Measurements from ENCODE around the gene RBM25.
"Not testable (repeated sequence)": the region's sequence is repeated elsewhere in the genome, so short reads cannot be mapped to it uniquely, and the experiment has no call there.

Gene RBM25

DNA sequence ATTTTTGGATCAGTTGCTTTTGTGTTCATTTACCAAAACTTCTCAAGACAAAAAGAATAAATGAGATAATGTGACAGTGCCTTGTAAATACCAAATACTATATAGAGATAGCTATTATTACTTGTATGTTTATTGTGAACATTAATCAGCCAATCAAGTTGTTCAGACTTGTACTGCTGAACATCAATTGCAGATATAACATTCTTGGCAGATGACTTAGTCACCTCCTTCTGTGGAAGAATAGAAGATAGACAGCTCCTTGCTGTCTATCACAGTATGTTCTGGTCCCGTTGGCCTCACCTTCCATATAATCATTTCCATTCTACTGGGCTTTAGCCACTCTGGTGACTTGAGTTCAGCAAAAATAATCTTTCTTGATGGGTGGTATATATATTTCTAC is 108.1 kb downstream of the RBM25 start:
- no peak for FAIRE-seq
- no peak for TF ChIP-seq POU2F2 (IDR thresholded peaks at IDR 0.05; ENCODE audit: low read depth, low read length)
- no peak for DNase-seq (ENCODE audit: insufficient read length, low spot score)

DNA sequence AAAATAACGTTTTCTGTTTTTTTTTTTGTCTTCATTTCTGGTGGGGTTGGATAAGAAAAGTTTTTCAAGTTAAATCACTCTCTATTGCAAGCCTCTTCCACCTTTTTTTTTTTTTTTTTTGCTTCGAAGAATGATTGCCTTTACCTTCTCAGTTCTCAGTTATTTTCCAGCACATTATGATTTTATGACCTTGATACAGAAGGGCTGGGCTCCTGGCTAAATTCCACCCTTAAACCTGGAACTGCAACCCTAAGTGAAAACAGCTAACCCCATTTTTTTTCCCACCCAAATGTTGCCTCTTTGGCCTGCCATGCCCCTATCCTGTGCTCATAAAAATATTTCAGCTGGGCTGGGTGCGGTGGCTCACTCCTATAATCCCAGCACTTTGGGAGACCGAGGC is 109.4 kb downstream of the RBM25 start:
- FAIRE-seq (no peak), DNase-seq (ENCODE audit: insufficient read length, low spot score) (no peak)

DNA sequence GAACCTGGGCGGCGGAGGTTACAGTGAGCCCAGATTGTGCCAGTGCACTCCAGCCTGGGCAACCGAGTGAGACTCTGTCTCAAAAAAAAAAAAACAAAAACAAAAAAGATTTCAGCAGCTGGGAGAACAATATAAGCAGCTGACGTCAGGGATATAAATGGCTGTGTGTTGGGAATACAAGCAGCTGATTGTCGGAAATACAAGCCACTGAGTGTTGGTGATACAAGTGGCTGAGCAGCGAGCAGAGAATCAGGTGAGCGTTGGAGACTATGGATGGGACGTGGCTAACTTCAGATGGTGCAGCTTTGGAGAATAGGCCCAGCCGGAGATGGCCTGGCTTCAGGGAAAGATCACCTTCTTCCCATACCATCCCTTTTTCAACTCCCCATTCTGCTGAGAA is 109.9 kb downstream of the RBM25 start:
- no peak for FAIRE-seq
- no peak for DNase-seq (ENCODE audit: insufficient read length, low spot score)
- TF ChIP-seq SPI1 (IDR thresholded peaks at IDR 0.05; ENCODE audit: low read depth, low read length): no peak
- no peak for TF ChIP-seq POU2F2 (IDR thresholded peaks at IDR 0.05; ENCODE audit: low read depth, low read length)
- TF ChIP-seq POLR2AphosphoS5 (IDR thresholded peaks at IDR 0.05; ENCODE audit: low read depth, low read length): no peak
- TF ChIP-seq TAF1 (IDR thresholded peaks at IDR 0.05; ENCODE audit: low read depth, low read length): no peak
- no peak for TF ChIP-seq PAX5 (IDR thresholded peaks at IDR 0.05; ENCODE audit: insufficient read depth, low read length, severe bottlenecking)
- no peak for TF ChIP-seq POLR2A (IDR thresholded peaks at IDR 0.05; ENCODE audit: low read depth, low read length)

More for the DNA sequence above, 109.4 kb downstream of the RBM25 start:
- no peak for TF ChIP-seq POLR2A (IDR thresholded peaks at IDR 0.05; ENCODE audit: low read depth, low read length)
- TF ChIP-seq POU2F2 (IDR thresholded peaks at IDR 0.05; ENCODE audit: low read depth, low read length): no peak
- no peak for TF ChIP-seq SPI1 (IDR thresholded peaks at IDR 0.05; ENCODE audit: low read depth, low read length)
- TF ChIP-seq PAX5 (IDR thresholded peaks at IDR 0.05; ENCODE audit: insufficient read depth, low read length, severe bottlenecking): no peak
- no peak for TF ChIP-seq TAF1 (IDR thresholded peaks at IDR 0.05; ENCODE audit: low read depth, low read length)
- no peak for TF ChIP-seq POLR2AphosphoS5 (IDR thresholded peaks at IDR 0.05; ENCODE audit: low read depth, low read length)

DNA sequence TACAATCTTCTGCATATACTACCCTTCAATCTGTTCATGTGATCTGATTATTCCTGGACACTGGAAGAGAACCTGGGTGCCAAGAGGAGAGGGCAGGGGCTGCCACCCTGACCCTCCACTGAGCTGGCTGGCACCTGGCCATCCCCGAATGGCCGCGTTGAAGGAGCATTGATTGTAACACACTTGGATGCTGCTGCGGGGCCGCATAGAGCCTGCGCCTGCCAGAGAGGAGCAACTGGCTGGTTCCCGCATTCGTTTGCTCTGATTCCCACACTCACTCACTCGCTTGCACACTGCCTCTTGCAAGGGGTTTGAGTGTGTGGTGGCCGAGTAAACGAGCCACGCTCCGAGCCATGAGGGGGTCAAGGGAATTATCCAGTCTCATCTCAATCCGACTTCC is 110.4 kb downstream of the RBM25 start:
- TF ChIP-seq SPI1 (IDR thresholded peaks at IDR 0.05; ENCODE audit: low read depth, low read length): no peak
- no peak for TF ChIP-seq PAX5 (IDR thresholded peaks at IDR 0.05; ENCODE audit: insufficient read depth, low read length, severe bottlenecking)
- TF ChIP-seq POU2F2 (IDR thresholded peaks at IDR 0.05; ENCODE audit: low read depth, low read length): no peak
- no peak for TF ChIP-seq POLR2AphosphoS5 (IDR thresholded peaks at IDR 0.05; ENCODE audit: low read depth, low read length)
- TF ChIP-seq TAF1 (IDR thresholded peaks at IDR 0.05; ENCODE audit: low read depth, low read length): no peak
- no peak for TF ChIP-seq POLR2A (IDR thresholded peaks at IDR 0.05; ENCODE audit: low read depth, low read length)
- FAIRE-seq: no peak
- DNase-seq (ENCODE audit: insufficient read length, low spot score): no peak

DNA sequence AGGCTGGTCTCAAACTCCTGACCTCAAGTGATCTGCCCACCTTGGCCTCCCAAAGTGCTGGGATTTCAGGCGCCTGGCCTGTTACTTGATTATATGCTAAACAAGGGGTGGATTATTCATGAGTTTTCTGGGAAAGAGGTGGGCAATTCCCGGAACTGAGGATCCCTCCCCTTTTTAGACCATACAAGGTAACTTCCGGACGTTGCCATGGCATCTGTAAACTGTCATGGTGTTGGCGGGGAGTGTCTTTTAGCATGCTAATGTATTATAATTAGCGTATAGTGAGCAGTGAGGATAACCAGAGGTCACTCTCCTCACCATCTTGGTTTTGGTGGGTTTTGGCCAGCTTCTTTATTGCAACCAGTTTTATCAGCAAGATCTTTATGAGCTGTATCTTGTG is 111.5 kb downstream of the RBM25 start:
- not testable (repeated sequence) for FAIRE-seq; DNase-seq (ENCODE audit: insufficient read length, low spot score)

DNA sequence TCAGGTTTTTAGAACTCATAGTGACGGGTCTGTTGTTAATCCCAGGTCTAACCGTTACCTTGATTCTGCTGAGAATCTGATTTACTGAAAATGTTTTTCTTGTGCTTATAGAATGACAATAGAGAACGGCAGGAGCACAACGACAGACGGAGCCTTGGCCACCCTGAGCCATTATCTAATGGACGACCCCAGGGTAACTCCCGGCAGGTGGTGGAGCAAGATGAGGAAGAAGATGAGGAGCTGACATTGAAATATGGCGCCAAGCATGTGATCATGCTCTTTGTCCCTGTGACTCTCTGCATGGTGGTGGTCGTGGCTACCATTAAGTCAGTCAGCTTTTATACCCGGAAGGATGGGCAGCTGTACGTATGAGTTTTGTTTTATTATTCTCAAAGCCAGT is 112.4 kb downstream of the RBM25 start:
- no peak for FAIRE-seq

DNA sequence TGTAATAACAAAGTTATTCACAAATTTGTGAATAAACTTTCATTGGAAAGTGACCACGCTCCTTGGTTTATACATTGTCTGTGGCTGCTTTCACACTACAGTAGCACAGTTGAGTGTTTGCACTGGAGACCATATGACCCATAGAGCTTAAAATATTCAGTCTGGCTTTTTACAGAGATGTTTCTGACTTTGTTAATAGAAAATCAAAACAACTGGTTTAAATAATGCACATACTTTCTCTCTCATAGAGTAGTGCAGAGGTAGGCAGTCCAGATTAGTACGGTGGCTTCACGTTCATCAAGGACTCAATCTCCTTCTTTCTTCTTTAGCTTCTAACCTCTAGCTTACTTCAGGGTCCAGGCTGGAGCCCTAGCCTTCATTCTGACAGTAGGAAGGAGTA is 114.2 kb downstream of the RBM25 start:
- no peak for FAIRE-seq
- TF ChIP-seq POLR2AphosphoS5 (IDR thresholded peaks at IDR 0.05; ENCODE audit: low read depth, low read length) (no peak), TAF1 (IDR thresholded peaks at IDR 0.05; ENCODE audit: low read depth, low read length) (no peak), SPI1 (IDR thresholded peaks at IDR 0.05; ENCODE audit: low read depth, low read length) (no peak), POU2F2 (IDR thresholded peaks at IDR 0.05; ENCODE audit: low read depth, low read length) (no peak), POLR2A (IDR thresholded peaks at IDR 0.05; ENCODE audit: low read depth, low read length) (no peak), PAX5 (IDR thresholded peaks at IDR 0.05; ENCODE audit: insufficient read depth, low read length, severe bottlenecking) (no peak)

More for the DNA sequence above, 112.4 kb downstream of the RBM25 start:
- no peak for TF ChIP-seq SPI1 (IDR thresholded peaks at IDR 0.05; ENCODE audit: low read depth, low read length)
- no peak for TF ChIP-seq POLR2AphosphoS5 (IDR thresholded peaks at IDR 0.05; ENCODE audit: low read depth, low read length)
- no peak for TF ChIP-seq PAX5 (IDR thresholded peaks at IDR 0.05; ENCODE audit: insufficient read depth, low read length, severe bottlenecking)
- TF ChIP-seq POU2F2 (IDR thresholded peaks at IDR 0.05; ENCODE audit: low read depth, low read length): no peak
- no peak for TF ChIP-seq POLR2A (IDR thresholded peaks at IDR 0.05; ENCODE audit: low read depth, low read length)
- no peak for TF ChIP-seq TAF1 (IDR thresholded peaks at IDR 0.05; ENCODE audit: low read depth, low read length)
- DNase-seq (ENCODE audit: insufficient read length, low spot score): no peak

DNA sequence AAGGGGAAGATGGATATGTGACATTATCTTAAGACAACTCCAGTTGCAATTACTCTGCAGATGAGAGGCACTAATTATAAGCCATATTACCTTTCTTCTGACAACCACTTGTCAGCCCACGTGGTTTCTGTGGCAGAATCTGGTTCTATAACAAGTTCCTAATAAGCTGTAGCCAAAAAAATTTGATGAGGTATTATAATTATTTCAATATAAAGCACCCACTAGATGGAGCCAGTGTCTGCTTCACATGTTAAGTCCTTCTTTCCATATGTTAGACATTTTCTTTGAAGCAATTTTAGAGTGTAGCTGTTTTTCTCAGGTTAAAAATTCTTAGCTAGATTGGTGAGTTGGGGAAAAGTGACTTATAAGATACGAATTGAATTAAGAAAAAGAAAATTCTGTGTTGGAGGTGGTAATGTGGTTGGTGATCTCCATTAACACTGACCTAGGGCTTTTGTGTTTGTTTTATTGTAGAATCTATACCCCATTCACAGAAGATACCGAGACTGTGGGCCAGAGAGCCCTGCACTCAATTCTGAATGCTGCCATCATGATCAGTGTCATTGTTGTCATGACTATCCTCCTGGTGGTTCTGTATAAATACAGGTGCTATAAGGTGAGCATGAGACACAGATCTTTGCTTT is 114.9 kb downstream of the RBM25 start:
- FAIRE-seq (no peak), DNase-seq (ENCODE audit: insufficient read length, low spot score) (no peak)
- TF ChIP-seq POU2F2 (IDR thresholded peaks at IDR 0.05; ENCODE audit: low read depth, low read length) (no peak), TAF1 (IDR thresholded peaks at IDR 0.05; ENCODE audit: low read depth, low read length) (no peak), PAX5 (IDR thresholded peaks at IDR 0.05; ENCODE audit: insufficient read depth, low read length, severe bottlenecking) (no peak), POLR2AphosphoS5 (IDR thresholded peaks at IDR 0.05; ENCODE audit: low read depth, low read length) (no peak), SPI1 (IDR thresholded peaks at IDR 0.05; ENCODE audit: low read depth, low read length) (no peak), POLR2A (IDR thresholded peaks at IDR 0.05; ENCODE audit: low read depth, low read length) (no peak)

More for the DNA sequence above, 114.2 kb downstream of the RBM25 start:
- DNase-seq (ENCODE audit: insufficient read length, low spot score): no peak

Measured in GM12891 (cell line).